NCI-H2196 treated with DMSO at 0.1 percent for 48 hours (cell line): ENCODE measurements around the gene AKAP8L.
"Not testable (repeated sequence)": the region's sequence is repeated elsewhere in the genome, so short reads cannot be mapped to it uniquely, and the experiment has no call there.

Experiments
- DNase-seq: peaks from one replicate; lab custom pipeline; 2025; ENCODE audit not compliant: unreplicated experiment; lab: John Stamatoyannopoulos, UW

Gene AKAP8L

DNA sequence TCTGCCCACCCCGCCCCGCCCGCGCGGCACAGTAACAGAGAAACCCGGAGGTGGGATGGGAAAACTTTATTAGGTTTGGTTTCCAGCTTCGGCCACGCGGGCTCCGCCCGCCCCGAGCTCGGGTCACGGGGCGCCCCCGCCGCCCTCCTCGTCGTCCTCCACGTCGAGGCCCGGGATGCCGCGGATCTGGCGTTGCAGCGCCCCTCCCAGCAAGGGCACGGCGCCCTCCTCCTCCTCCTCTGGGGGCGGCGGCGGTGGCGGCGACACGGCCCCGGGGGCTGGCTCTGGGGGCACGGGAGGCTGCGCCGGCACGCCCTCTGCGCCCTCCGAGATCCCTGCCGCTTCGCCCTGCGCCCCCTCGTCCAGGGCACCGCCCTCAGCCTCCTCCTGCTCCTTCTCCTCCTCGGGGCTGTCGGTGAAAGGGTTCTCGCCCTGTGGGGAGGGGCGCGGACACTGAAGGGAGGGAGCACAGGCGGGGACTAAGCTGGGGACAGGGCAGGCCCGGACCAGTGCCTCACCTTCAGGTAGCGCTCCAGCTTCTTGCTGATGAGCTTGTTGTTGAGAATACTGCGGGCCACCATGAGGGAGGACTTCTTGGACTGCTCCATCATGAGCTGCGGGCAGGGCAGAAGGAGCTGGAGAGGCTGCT is 38.7 kb downstream of the AKAP8L start:
- DNase-seq = peak; percentile 56

DNA sequence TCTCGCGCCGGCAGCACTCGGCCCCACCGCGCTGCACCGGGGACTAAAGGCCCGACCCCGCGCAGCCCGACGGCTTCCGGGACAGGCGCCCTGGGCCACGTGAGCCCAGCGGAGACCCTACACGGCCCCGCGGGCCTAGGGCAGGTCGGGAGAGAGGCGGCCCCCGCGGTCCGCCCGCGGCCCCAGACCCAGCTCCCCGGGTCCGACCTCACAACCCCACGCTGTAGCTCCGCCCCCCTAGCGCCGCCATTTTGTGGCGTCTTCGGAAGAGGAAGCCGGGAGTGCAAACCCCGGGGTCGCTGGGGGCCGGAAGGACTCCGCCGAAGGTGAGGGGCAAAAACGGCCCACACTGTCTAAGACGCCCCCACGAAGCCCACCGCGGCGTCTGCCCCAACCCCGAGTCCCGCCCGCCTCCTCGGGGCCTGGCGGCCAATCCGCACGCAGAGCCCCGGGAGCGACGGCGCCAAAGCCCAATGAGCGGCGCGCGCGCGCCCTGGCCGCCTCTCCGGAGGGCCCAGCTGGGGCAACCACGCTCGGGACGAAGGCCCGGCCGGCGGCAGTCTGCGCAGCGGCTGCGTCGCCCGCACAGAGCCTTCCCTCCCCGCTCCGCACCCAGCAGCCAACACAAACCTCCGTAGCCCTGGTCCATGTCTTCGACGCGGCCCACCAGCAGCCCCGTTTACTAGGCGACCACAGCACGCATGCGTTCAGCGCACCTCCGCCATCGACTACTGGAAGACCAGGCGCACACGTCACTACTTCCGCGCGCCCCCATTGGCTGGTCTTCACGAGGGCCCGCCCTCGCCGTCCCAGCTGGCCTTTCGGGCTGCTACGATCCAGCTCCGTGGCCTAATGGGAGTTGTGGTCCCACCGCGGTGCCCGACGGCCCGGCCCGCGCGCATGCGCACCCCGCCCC is 39.4 kb downstream of the AKAP8L start, which contains the start of gene AKAP8:
Gene AKAP8, minus strand, starts transcription at position 705 of the 916 bp plus-strand sequence. Its CDS starts 56 bp downstream, at position 649.
- DNase-seq = peak; percentile 94

DNA sequence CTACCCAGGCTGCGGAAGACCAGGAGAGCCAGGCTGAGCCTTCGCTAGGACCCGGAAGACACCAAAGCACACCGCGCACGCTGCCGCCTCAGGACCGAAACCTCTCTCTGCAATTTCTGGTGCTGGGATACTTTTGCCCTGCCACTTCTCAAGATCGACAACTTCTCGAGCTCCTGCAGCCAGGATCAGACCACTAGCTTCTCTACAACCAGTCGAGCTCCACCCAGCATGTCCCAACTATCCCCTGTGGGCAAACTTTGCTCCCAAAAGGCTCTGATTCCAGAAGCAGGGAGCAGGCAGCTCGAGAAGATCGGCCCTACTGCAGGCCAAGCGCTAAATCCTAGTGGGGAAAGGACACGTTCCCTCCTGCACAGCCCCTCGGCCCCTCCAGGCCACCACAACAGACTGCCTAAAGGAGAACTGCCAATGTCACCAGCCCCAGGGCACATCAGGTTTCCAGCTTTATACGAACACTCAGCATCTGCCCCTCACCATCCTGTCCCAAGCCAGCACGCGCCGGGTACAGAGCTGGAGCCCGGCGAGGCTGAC is 40.2 kb downstream of the AKAP8L start:
- DNase-seq = peak; percentile 2

DNA sequence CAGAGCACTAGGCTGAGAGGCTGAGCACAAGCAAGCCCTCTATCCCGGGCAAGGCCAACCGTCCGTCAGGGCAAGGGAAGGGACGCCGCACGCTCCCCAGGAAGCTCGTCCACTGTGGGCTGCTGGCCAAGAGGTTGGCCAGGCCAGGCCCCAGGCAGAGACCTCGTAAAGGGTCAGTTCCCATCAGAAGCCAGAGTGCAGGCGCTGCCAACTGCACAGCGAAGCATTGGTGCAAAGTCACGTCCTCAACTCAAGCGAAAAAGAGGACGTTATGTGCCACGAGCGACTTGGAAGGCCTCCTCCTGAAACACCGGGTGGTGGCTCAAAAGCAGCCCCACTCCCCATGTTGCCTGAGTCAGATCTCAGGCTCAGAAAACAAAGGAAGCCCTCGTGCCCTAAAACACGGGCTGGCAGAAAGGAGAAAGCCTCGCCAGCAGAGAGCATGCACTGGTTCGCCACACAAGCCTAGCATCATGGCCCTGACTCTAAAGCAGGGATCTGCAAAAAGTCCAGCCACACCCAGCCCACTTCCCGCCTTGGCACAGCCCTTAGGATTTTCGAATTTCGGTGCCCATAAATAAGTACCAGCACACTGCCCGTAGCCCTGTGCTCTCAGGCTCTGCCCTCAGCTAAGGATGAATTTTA is 43.9 kb downstream of the AKAP8L start:
- no peak for DNase-seq

DNA sequence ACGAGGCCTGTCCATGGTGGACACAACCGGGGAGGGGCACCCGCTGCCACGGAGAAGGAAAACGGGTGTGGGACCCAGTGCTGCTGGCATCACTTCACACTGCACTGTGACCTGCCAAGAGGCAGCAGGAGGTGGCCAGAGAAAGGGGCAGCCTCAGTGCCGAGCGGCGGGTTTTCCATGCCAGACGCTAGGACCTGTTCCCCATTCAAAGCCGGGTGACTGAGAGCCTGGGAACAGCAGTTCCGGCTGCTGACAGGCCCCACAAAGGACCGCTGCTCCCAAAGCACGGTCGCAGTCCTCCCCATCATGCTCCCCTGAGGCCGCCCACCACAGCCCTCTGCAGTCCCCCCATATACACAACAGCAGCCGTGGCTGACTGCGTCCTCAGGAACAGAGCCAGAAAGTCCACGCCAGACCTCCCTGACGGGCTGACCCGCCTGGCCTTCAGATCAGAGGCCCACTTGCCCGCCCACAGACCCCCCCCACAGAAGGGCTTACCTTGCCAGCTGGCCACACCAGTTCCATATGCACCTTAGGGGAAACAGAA is 44.6 kb downstream of the AKAP8L start:
- no peak for DNase-seq

DNA sequence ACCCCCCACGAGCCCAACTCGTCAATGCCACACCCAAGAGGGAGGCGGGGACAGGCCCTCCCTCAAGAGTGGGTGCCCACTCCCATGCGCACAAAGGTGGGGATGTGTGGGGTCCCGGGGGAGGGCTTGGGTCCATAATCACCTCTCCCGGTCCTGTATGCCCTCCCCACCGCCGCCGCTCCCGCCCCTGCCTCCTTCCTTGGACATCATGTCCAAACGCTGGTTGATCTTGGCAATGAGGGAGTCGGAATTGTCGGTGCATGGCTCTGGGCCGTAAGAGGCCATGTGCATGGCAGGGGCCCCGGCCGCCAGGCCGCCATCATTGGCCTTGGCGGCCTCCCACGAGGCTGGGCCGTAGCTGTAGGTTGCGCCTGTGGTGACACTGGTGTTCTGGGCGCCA is 45.1 kb downstream of the AKAP8L start:
- DNase-seq = no peak

DNA sequence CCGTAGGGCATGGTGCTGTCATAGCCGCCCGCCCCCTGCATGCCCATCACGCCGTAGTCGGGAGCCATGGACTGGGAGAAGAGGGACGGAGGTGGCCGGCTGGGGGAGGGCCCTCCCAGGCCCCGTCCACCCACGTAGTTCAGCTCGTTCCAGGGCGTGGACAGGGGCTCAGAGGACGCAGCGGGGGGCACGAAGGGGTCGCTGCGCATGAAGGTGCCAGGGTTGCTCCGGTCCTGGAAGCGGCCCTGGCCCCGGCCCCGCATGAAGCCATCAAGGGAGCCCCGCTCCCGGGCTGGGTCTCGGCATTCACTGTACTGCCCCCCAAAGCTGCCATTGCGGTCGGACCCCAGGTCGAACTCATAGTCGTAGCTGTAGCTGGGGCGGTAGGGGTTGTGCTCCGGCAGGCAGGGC is 45.9 kb downstream of the AKAP8L start:
- DNase-seq = no peak

DNA sequence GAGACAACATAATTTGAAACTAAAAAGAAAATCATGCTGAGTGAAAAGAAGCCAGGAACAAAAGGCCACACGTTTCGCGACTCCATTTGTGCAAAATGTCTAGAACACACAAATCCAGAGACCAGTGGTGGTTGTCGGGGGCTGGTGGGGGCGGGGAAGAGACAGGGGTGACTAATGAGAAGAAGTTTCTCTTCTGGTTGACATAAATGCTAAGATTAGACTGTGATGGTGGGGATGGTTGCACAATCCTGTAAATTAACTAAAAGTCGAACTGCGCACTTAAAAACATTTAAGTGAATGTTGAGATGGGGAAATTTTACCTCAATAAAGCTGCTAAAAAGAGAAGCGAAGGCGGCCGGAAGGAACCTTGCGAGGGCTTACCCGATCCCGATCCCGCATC is 46.3 kb downstream of the AKAP8L start:
- DNase-seq = no peak

DNA sequence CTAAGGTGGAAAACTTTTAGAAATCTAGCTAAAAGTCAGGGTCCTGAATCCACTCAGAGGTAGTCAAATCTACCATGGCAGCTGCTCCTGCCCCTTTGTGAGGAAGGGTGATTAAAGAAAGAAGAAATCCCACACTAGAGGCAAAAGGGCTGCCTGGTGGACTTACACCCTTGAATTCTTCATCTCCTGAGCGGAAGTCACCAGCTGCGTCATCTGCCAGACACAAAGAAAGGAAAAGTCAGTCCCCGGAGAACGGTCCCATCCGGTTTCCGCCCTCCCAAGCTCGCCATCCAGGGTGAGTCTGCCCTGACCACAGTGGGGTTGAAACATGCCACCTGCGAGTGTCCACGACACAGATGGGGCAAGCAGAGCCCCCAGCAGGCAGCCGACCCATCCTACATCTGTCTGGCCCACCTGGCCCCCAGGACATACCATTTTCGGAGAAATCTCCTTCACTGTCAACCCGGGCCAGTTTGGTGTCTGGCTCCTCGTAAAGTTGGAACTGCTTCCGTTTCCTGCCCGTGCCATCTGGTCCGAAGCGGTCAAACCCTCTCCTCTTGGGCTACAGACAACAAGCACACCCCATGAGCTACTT is 46.9 kb downstream of the AKAP8L start:
- DNase-seq = no peak

DNA sequence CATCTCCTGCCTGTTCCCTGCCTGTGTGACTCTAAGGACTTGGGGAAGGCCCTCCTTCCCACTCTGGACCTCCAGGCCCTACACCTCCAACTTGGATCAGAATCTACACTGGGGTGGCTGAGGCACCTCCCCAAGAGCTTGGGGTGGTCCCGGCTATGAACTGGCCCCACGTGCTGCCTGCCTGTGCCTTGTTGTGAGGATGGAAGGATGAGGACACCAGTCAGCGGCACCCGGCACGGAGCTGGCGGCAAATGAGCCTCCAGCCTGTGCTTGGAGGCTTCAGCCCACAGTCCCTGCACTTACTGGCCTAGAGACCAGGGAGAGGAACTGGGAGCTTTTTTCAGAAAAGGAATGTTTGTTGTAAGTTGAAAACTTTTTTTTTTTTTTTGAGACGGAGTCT is 47.7 kb downstream of the AKAP8L start:
- no peak for DNase-seq

DNA sequence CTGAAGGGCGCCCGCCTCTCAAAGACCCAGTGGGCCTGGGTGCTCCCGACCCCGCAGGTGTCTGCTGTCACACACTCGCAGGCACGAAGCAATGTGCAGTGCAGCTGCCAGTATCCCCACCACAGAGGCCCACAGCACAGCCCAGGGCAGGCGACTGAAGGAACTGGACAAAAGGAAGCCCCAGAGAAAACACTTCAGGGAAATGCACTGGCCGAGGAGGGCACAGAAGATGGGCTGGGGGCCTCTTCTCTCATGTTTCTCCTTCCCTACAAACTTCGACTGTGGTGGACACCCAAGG is 49.2 kb downstream of the AKAP8L start:
- DNase-seq = no peak

DNA sequence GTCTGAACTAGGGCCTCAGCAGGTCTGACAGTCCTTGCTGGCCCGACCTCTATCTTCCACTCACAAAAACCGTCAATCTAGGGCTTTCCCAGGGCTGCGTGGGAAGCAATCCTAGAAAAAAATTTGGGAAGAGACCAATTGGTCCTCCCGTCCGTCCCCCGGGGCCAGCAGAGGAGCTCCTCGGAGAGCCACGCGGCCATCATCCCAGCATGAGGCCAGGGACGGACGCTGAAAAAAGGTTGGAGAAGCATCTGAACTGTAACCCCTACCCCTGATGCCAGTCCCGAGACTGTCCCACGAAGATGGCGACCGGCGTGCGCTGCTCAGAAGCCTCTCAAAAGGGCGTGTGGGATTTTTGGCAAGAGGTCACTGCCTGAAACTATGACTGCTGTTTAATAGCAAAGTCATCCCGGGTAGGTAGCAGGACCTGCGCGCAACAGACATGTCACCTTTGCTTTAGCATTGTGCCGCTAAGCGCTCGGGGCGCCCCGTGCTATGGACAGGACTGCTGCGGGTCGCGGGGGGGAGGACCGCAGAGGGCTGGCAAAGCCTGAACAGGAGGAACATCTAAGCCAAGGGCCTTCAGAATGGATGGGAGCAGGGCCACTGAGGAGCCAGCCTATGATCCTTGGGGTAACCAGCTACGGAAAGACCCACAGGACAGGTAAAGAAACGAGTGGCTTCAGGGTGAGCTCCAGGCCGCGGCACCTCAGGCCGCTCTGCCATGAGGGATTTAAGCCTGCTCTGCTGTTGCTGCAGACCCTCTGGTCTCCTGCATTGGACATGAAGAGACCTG is 49.8 kb downstream of the AKAP8L start:
- DNase-seq = no peak

DNA sequence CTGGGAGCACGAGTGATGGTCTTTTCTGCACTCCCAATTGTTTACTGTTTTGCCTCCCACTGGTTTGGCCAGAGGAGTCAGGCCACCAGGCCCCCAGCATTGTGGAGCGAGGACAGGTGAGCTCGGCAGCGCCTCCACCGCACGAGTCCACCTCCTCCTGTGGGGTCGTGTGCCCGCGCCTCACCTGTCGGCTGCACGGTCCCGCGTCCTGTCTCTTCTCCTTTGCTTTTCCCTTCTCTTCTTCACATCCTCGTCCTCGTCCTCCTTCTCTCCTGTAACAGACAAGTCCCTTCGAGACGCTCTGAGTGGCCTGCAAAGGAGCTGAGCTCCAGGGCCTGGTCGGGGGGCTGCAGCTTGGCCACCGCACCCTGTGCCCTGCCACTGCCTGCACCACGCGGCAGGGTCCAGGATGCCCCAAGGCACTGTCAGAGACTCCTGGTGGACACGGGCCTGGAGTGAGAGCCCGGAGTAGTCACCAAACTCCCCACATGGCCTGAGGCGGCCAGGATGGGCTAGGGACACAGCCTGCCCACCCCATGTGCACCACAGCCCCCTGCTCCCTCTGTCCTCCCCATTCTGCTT is 50.6 kb downstream of the AKAP8L start:
- no peak for DNase-seq

DNA sequence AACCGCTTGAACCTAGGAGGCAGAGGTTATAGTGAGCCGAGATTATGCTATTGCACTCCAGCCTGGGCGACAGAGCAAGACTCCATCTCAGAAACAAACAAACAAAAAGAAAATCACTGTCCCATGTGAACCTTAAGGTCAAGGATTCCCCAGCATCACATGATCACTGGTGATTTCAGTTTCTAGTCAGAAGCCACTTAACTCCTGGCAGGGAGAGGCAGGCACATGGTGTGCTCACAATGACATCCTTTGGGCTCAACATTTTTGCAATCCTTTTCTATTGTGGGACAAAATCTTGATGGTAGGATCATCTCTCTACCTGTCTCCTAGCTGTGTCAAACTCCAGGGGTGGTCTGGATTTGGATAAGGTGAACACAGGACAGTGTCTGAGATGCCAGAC is 51.3 kb downstream of the AKAP8L start:
- no peak for DNase-seq

DNA sequence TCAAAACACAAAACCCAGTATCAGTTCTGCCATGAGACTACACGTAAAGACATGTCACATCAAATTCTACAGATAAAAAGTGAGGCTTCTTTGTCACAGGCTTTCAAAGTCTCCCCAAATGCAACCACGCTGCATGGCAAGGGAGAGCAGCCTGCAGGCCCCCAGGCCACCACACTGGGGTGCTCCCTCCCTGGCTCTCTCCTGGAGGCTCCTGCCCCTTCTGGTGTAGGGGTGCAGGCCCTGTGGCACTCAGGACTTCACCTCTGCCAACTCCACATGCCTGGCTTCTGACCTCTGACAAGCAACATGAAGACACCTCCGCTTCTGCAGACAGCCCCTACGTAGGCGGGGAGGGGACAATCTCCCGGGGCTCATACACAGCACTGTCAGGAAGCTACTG is 53.5 kb downstream of the AKAP8L start:
- no peak for DNase-seq

DNA sequence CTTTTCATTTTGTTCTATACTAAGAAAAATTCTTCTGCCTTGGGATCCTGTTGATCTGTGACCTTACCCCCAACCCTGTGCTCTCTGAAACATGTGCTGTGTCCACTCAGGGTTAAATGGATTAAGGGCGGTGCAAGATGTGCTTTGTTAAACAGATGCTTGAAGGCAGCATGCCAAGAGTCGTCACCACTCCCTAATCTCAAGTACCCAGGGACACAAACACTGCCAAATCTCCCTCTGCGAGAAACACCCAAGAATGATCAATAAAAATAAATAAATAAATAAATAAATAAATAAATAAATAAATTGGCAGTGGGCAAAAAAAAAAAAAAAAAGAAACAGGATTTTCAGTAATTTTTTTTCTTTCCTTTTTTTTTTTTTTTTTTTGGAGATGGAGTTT is 55.0 kb downstream of the AKAP8L start:
- not testable (repeated sequence) for DNase-seq

DNA sequence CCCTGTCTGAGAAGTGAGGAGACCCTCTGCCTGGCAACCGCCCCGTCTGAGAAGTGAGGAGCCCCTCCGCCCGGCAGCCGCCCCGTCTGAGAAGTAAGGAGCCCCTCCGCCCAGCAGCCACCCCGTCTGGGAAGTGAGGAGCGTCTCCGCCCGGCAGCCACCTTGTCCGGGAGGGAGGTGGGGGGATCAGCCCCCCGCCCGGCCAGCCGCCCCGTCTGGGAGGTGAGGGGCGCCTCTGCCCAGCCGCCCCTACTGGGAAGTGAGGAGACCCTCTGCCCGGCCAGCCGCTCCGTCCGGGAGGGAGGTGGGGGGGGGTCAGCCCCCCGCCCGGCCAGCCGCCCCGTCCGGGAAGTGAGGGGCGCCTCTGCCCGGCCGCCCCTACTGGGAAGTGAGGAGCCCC is 55.7 kb downstream of the AKAP8L start:
- not testable (repeated sequence) for DNase-seq

DNA sequence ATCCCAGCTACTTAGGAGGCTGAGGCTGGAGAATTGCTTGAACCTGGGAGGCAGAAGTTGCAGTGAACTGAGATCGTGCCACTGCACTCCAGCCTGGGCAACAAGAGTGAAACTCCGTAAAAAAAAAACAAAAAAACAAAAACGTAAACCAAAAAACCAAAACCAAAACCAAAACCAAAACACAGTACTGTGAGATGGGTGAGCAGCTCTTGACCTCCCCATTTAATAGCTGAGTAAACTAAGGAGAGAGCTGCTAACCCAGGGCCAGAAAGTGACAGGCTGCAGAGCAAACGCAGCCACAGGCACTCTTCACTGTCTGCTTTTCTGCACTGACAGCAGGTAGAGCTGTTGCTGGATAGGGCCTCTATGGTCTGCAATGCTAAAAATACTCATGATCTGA is 58.8 kb downstream of the AKAP8L start:
- DNase-seq = not testable (repeated sequence)

DNA sequence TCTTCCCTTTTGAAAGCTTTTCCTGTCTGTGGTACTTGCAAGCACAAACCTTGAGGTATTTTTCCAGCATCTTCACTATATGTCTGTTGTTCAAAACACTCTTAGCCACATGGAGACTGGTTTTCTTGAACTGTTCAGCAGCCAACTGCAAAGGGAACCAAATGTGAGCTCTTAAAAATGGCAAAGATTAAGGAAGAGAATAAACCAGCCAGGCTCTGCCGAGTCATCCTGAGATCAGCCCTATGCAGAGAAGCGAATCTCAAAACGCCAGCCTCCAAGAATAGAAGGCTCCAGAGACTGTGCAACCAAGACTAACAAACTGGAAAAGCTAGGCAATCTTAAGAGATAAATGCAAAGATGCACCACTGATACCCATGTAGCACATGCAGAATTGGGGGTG is 59.9 kb downstream of the AKAP8L start:
- no peak for DNase-seq

DNA sequence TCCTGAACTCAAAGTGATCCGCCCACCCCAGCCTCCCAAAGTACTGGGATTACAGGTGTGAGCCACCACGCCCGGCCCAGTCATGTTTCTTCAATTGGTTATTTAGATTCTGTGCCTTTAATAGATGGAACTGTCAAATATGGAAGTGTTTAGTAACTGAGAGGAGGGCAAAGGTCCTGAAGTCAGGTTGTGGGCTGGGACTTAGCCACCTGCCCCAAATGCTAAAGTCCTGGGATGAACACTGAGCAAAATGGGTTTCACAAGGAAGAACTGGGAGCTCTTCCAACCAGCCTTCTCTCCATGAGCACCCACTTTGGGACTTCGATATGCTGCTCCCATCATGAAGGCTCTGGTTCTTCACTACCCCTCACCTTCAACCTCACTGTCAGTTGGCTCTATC is 60.9 kb downstream of the AKAP8L start:
- no peak for DNase-seq
